Stimulated activated CD4-positive, alpha-beta T cell treated with anti-CD3 and anti-CD28 coated beads, Interleukin-15, amount 100 ng/mL, for 1 hour (primary cell): ENCODE measurements around the gene CEP57L1.
"Not testable (repeated sequence)": the region's sequence is repeated elsewhere in the genome, so short reads cannot be mapped to it uniquely, and the experiment has no call there.

Experiments used
- DNase-seq, 2 donors: peaks; one replicate each; pipeline ENCODE4 v3.0.0-alpha.2; 2020; ENCODE audit warnings: low read depth in 1 of 2, low spot score in 1 of 2

CEP57L1 gene

GRCh38 chr6:109073344-109074132 is 21.8 kb upstream of the CEP57L1 start:
- no peak for DNase-seq

DNA sequence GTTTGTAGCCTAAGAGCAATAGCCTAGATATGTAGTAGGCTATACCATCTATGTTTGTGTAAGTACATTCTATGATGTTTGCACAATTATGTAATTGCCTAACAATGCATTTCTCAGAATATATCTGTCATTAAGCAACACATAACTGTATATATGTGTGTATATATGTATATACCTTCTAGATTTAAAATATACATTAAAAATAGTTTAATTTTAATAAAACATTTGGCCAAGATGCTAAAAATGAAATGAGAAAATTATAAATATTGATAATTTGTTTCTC is 21.2 kb upstream of the CEP57L1 start:
- DNase-seq: no peak

DNA sequence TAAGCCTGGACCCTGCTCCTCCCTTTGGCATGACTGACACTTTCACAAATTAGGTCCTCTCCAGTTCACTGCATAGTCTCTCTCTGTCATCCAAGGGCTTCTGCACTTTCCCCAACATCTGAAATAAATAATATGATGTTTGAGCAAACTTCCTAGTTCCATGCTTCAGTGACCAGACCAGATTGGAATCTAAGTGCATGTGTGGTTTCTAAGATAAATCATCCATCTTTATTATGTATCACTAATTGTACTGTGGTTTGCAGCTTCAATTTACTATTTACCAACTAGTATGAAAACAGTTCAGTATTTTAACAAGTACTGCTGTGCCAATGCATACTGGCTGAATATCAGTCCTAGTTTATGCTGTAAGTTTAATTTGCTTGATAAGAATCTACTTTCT is 19.4 kb upstream of the CEP57L1 start:
- no peak for DNase-seq

- DNase-seq: no peak
These were observed 18.9 kb upstream of the CEP57L1 start for GRCh38 chr6:109076377-109076776.

DNA sequence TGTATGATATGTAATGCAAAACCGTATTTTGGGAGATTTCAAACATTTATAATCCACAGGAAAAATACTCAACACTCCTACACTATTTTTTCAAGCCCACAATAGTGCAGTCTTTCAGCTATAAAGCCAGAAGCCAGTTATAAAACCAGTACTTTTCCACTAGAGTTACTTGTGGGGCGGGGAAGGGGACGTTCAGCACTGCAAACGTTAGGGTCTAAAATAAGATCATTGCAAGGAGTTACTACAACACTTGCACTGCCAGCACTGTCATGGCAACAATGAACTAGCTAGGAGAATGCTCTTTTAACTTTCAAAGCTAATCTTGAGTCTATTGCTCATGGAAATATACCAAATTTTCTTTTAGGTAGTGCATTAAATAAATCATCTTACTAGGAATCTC is 15.3 kb upstream of the CEP57L1 start:
- no peak for DNase-seq

DNA sequence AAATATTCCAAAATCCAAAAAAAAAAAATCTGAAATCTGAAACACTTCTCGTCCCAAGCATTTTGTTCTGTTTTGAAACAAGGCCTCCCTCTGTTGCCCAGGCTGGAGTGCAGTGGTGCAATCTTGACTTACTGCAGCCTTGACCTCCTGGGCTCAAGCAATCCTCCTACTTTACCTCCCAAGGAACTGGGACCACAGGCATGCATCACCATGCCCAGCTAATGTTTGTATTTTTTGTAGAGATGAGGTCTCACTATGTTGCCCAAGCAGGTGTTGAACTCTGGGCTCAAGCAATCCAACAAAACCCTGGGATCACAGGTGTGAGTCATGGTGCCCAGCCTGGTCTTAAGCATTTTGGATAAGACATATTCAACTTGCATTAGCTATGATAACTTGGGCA is 14.3 kb upstream of the CEP57L1 start:
- no peak for DNase-seq

DNA sequence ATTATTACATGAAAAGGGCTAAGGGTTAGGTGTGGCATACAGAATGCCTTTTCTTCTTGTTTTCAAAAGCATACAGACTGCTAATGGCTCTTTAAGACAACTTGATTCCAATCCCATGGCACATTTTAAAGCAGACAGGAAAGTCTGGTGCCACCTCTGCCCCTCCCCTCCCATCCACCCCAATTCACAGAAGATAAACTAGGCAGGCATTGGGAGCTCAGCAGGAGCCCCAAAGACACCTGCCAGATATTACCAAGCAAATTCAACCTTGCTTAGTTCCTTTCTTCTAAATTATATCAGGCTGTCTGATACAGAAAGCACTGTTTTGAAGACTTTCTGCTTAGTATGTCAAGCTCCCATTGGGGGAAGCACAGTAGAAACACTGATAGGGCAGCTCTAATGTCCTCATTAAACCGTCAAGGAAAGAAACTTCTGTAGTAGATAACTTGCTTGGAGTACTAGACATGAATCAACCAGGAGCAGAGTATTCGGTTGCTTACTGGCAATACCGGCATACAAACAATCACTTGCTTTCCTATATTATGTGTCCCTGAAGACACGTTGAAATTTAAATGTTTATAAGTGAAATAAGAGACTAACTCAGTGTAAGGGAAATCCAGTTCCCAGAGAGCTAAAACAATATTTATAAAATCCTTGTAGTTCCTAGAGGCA is 13.7 kb upstream of the CEP57L1 start:
- no peak for DNase-seq

- no peak for DNase-seq
These were observed 13.1 kb upstream of the CEP57L1 start for GRCh38 chr6:109082188-109082577.

GRCh38 chr6:109083657-109084056 is 11.7 kb upstream of the CEP57L1 start:
- no peak for DNase-seq

GRCh38 chr6:109084146-109084545 is 11.2 kb upstream of the CEP57L1 start:
- not testable (repeated sequence) for DNase-seq

GRCh38 chr6:109087661-109088264 is 7.5 kb upstream of the CEP57L1 start:
- DNase-seq: no peak

DNA sequence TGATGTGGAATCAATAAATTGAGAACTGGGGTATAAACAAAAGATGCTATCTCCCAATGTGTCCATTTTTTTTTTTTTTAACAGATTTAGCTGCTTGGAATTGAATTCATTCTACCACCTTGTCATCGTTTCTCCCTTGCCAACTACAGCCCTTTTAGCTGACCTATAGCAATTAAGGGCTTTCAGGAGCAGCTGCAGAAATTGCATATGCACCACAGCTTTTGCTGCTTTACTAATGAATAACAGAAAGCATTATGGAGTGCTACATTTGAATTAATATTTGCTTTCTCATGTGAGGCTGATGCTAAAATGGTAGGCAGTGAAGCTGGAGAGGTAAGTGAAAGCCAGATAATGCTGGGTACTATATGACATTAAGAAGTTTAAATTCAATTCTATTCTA is 6.3 kb upstream of the CEP57L1 start:
- DNase-seq: no peak

DNA sequence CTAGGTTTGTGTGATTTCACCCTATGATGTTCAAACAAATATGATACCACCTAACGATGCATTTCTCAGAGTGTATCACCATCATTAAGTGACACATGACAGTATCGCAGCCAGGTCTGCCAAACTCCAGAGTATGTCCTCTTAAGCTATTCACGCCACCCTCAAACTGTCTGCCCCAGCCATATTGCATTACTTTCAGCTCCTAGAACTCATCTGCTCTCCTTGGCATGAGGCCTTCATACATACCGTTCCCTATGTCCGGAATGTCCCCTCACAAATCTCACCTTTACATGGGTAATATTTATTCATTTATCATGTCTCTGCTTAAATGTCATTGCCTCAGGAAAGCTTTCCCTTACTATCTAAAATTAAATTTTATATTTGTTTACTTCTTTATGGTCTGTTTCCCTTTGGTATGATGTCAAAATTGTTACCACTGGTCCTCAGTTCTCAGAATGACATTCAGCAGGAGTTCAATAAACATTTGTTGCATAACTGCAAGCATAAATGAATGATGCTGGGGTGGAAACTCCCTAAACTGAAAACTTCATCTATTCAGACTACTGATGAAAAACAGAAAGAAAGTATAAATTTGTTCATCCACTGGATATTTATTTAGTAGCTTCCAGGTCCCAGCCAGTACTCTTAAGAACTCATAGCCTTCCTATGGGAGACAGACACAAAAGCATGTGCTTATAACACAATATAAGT is 3.8 kb upstream of the CEP57L1 start:
- no peak for DNase-seq

GRCh38 chr6:109092074-109092473 is 3.2 kb upstream of the CEP57L1 start:
- DNase-seq: no peak

DNA sequence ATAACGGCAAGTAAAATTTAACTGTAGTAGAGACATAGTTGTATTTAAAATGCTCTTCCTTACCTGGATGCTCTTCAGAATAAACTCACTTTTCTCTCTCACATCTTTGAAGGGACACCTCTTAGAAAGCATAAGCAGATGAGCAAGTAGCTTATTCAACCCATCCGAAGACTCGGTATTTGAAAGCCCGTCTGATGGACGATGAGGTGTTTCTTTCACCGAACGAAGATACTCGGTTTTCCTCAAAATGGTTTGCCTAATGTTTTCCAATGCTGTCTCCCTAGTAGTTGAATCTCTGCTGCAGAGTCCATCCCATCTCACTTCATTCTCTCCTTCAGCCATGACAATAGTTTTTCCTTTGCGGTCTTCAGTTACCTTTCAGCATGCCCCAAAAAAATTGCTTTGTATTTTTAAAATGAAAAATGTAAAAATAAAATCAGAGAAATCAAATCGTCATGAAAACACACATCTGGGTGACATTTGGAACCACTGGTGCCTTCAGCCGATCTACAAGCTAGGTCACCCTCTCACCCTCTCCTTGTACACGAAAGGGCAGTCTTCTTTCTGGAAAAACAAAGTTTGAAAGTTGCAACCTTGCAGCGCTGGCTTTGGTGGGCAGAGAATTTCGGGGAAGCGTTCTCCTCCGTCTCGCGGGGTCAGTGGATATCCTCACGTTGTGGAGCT is 1.4 kb upstream of the CEP57L1 start:
- DNase-seq: no peak

GRCh38 chr6:109094416-109095035 is 781 bp upstream of the CEP57L1 start, which contains the start of gene SESN1:
SESN1 (minus strand) TSS chr6:109094846; CDS start chr6:109094073, 773 bp downstream.
- DNase-seq: peak; percentile 60 to 73

DNA sequence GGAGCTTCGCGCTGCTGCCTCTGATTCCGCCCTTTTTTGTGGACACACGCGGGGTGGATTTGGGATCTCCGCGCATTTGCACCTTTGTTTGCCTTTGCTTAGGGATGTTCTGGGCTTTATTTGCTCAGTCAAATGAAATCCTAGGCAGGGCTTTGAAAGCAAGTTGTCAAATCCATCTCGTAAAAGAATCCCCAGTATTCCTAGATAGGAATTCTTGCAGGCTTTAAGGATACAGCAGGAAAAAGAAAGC is 453 bp downstream of the CEP57L1 start:
- DNase-seq: no peak

DNA sequence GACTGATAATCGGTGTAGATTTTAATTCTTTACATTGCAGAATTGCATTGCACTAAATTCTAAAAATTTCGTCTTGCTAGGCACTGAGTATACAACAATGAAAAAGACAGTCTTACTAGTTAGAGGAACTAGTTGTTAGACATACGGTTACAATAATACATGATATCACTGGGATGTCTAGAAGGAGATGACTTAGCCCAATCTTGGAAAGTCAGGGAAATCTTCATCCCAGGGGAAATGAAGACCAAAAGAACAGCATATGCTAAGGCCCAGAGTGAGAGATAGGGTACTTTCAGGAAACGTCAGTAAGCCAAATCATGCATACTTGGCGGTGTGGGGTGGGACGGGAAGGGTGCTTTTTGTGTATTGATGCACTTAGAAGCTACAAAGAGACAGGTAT is 901 bp downstream of the CEP57L1 start:
- DNase-seq: no peak

- DNase-seq: no peak
These were observed 2.4 kb downstream of the CEP57L1 start for GRCh38 chr6:109097661-109098060.

DNA sequence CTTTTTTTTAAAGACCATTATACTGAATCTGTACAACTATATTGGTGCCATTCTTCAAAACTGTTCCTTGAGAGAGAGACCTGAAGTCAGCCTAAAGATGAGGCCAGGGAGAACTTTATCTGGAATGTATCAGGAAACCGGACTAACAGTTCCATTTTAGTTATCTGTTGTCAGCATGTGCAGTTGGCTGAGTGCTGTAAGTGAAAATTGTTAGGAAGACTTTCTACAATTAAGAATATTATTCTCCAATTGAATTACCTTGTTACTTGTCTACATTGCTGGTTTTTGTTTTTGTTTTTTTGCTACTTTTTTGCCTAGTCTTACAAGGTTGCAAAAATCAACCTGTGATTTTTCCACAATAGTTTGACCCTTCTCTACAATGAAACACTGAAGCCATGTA is 7.5 kb downstream of the CEP57L1 start:
- no peak for DNase-seq

- no peak for DNase-seq
These were observed 8.6 kb downstream of the CEP57L1 start for GRCh38 chr6:109103942-109104341.
